Ramos (cell line): ENCODE results near the gene UNG.

Source experiments
- in situ Hi-C: fragments of 300-500 bp; cut with MboI; formaldehyde crosslinking; loops from one replicate; pipeline ENCODE4 v1.14.3; 2022; ENCODE audit warnings: low sequenced_read_pairs; ENCODE audit not compliant: unreplicated experiment

The UNG gene

DNA sequence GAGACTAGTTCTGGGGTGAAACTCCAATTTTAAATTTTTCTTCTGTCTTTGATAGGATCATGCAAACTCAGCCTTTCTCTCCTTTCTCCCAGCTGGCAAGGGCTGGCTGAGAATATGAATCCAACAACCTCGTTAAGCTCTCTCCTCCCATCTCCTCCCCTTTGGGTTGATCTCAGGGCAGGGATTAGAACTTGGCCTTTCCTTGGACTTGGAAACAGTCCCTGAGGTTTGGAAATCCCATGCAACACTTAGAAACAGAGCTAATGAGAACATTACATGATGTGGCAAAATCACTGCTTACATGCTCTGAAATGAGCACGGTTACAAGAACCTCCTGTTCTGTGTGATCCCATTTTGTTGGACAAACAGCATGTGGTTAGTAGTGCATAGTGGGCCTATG is 50.6 kb downstream of the UNG start:
- in situ Hi-C loops, result no loop called here

GRCh38 chr12:109150124-109150640 is 52.8 kb downstream of the UNG start:
- in situ Hi-C loops, result no loop called here

DNA sequence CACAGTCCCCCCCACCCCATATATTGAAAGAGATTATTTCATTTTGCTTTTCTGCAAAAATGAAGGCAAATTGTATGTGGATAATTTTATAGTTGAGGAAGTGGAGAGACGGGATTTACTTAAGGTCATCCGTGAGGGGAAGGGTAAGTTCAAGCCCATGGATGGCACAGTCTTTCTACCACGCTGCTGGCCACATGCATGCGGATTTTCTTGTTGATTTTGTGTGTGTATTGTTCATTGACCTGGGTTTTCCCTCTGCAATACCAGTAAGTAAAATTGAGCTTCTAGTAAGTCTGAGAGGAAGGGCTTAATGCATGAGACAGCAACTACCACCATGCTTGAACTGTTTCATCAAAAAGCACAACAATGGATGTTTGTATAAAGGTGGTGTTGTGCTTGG is 54.1 kb downstream of the UNG start:
- in situ Hi-C loops, result no loop called here

GRCh38 chr12:109153821-109154441 is 56.5 kb downstream of the UNG start:
- in situ Hi-C loops, result no loop called here

DNA sequence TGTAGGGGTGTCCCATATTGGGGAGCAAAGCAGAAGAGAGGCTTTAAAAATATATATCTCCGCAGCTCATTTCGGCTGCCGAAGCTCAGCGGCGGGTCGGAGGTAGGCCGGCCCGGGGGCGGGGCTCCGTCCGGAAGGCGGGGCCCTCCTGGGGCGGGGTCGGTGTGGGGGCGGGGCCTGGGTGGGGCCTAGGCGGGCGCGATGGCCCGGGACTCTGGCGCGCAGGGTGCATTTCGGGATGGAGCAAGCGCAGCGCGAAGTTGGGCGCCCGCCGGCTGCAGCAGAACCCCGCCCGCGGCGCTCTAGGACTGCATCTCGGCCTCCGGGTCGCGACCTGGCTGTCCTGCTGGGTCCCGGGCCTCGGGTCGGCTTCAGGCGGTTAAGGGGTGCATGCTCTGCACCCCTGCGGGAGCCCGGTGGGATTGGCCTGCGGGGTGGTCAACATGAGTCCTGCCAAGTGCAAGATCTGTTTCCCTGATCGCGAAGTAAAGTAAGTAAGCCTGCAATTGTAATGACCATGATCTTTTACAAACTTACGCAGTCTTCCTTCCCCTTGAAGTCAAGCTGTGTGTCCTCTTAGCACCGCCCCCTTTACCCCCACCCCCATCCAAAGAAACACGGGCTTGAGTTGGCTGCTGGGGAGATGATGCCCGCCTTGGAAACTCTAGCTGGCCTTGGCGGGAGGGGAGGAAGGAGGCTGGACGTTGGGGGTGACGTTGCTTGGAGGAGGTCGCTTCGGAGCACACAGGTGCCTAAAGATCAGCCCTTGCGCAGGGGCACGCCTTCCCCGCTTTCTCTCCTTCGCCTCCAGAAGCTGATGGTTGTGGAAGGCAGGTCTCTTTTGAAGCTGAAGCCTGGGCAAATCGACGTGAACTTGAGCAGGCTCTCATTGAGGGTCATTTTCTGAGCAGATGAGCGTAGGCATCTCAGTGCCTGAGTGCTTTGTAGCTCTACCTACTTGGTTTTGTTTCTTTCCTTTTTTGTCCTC is 57.3 kb downstream of the UNG start:
- in situ Hi-C loops, result no loop called here

DNA sequence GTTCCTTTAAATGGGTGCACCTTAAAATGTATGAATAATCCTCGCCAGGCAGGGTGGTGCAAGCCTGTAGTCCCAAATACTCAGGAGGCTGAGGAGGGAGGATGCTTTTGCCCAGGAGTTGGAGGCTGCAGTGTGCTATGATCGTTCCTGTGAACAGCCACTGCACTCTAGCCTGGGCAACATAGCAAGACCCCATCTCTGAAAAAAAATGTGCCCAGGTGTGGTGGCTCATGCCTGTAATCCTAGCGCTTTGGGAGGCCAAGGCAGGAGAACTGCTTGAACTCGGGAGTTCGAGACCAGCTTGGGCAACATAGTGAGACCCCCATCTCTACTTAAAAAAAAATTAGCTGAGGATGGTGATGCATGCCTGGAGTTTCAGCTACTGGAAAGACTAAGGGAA is 58.6 kb downstream of the UNG start:
- in situ Hi-C loops, result no loop called here

DNA sequence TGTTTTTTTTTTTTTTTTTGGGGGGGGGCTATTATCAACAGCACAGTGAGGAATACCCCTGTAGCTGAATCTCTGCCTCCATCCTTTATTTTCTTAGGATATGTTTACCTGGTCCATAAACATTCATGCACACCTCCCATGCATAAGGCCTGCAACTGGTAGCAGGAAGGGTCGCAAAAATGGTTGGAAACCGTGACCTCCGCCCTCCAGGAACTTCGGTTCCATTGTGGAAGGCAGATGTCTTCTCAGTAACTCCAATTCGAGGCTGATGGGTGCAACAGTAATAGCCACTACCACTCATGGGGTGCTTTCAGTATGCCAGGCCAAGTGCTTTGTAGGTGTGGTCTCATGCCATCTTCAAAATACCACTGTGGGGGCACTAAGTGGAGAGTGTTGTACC is 59.2 kb downstream of the UNG start:
- in situ Hi-C loops, result no loop called here

DNA sequence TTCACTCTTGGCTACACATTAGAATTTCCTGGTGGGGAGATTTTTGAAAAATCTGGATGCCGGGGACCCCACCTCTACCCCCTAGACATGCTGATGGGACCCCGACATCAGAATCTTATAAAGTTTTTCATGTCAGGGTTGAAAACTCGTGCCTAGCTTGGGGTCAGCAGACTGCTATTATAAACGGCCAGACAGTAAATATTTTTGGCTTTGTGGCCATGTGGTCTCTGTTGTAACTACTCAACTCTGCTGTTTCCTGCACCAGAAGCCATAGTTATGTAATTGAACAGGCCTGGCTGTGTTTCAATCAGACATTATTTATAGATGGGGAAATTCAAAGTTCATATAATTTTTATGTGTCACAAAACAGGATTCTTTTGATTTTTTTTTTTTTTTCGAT is 60.6 kb downstream of the UNG start:
- in situ Hi-C loops, result no loop called here

- in situ Hi-C loops, result no loop called here
Measured at GRCh38 chr12:109160433-109160832, 63.0 kb downstream of the UNG start.
